Activated T-helper 9 cell treated with anti-CD3 and anti-CD28 coated beads, Interleukin-2, amount 50 U/mL, for 16 hours (primary cell): ENCODE results near the gene CEP104.

ENCODE experiments used
- DNase-seq: peaks from one replicate; pipeline ENCODE4 v3.0.0-alpha.2; 2020; ENCODE audit warnings: low read depth

Gene CEP104

GRCh38 chr1:3762873-3763228 lies 94.2 kb downstream of the CEP104 start:
- DNase-seq, result no peak

- DNase-seq, result no peak
These were observed 94.7 kb downstream of the CEP104 start for GRCh38 chr1:3762151-3762872.
